ENCODE data around the gene ATP2C1. TPM values are rescaled to one million over a fixed set of nuclear protein-coding genes. Genes with fewer than 3 reads are reported as not detected.

ATP2C1 gene

GRCh38 chr3:131053043-131053859, 159.4 kb downstream of the ATP2C1 start:
- Histone ChIP-seq H3K79me1 (ENCODE audit: low read length) (no peaks in the 10 kb centered on the region), H4K8ac (ENCODE audit: low read depth, low read length) (no peak overlapping the region), H3K23ac (ENCODE audit: low read length) (no peak overlapping the region), H2BK15ac (replicated peaks; ENCODE audit: low read depth) (no peak overlapping the region), H3K4me3 (ENCODE audit: low read length) (no peak overlapping the region), H2AK5ac (ENCODE audit: low read length) (no peak overlapping the region), H3K56ac (ENCODE audit: low read length) (no peak overlapping the region), H3K18ac (ENCODE audit: low read length) (no peak overlapping the region), H3K4me1 (ENCODE audit: control insufficient read depth, low read depth, low read length) (no peaks in the 10 kb centered on the region), H3K36me3 (ENCODE audit: control insufficient read depth, insufficient read depth, low read length) (no peaks in the 10 kb centered on the region), H3K4ac (ENCODE audit: low read depth, low read length) (no peak overlapping the region), H3K79me2 (ENCODE audit: control insufficient read depth, insufficient read depth, low read length) (no peaks in the 10 kb centered on the region), H2BK120ac (ENCODE audit: low read depth, low read length) (no peak overlapping the region), H2BK5ac (ENCODE audit: low read length) (no peak overlapping the region), H3K9ac (ENCODE audit: low read length) (no peak overlapping the region), H3K27ac (ENCODE audit: low read depth, low read length) (no peak overlapping the region), H4K5ac (ENCODE audit: low read length) (no peak overlapping the region), H3K27me3 (ENCODE audit: insufficient read depth, low read length, poor library complexity) (no peaks in the 10 kb centered on the region), H3K4me2 (ENCODE audit: low read length) (no peak overlapping the region)
- DNase-seq: no peak
- no CpG with 5 or more reads among the region's 3 CpGs for WGBS (ENCODE audit: extremely low coverage, insufficient coverage, low lambda C conversion rate)

Small RNA genes within 50 kb of the gene (small RNA-seq; reads per million reads assigned to genes)
- not detected for gene RF00019 (ENCODE audit: insufficient read depth)

All from mesendoderm (in vitro differentiated cells).